Vagina (tissue), 2 donors: ENCODE measurements around the gene SYMPK.
"Not testable (repeated sequence)": the region's sequence is repeated elsewhere in the genome, so short reads cannot be mapped to it uniquely, and the experiment has no call there.

ENCODE experiments used
- CTCF ChIP-seq, 3 experiments: fragments of 450-650 bp in 2 of 3; fragments of 200-600 bp in 1 of 3; sonication (generic) in 1 of 3; IDR thresholded peaks; one replicate each; pipeline ENCODE4 v1.5.1; 2017 to 2019; ENCODE audit warnings: antibody characterized with exemption in 3 of 3, mild to moderate bottlenecking in 2 of 3, moderate library complexity in 2 of 3
- POLR2A ChIP-seq, 2 donors: fragments of 450-650 bp; IDR thresholded peaks; one replicate each; pipeline ENCODE4 v1.6.1; 2017; ENCODE audit warnings: antibody characterized with exemption in 2 of 2, mild to moderate bottlenecking in 2 of 2, moderate library complexity in 2 of 2
- POLR2AphosphoS5 ChIP-seq, 2 donors: sonication (generic); formaldehyde crosslinking; IDR thresholded peaks; one replicate each; pipeline ENCODE4 v1.9.0; 2017; ENCODE audit warnings: antibody characterized with exemption in 2 of 2, mild to moderate bottlenecking in 2 of 2, low read depth in 1 of 2; ENCODE audit not compliant: insufficient read depth in 1 of 2

DNA sequence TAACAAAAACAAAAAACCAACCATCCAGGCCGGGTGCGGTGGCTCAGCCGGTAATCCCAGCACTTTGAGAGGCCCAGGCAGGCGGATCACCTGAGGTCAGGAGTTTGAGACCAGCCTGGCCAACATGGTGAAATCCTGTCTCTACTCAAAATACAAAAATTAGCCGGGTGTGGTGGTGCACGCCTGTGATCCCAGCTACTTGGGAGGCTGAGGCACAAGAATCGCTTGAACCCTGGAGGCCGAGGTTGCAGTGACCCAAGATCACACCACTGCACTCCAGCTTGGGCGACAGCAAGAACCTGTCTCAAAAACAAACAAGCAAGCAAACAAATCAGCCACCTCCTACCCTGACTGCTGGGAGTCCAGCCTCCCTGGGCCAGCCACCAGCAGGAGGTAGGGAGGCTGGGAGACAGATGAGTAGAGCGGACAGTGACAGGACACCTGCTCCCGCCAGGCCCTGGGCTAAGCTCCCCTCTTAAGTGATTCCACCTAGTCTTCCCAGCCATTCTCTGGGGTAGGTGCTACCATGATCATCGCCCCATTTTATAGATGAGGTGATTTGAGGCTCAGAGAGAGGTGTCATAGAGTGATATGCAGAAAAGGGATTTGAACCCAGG is 33.1 kb upstream of the SYMPK start:
- TF ChIP-seq CTCF (IDR thresholded peaks at IDR 0.05); POLR2A (IDR thresholded peaks at IDR 0.05); POLR2AphosphoS5 (IDR thresholded peaks at IDR 0.05; ENCODE audit: insufficient read depth in 1 of 2, low read depth in 1 of 2): not testable (repeated sequence)
